GM21717 (cell line): ENCODE results near the gene MYT1.
"Not testable (repeated sequence)": the region's sequence is repeated elsewhere in the genome, so short reads cannot be mapped to it uniquely, and the experiment has no call there.

ENCODE experiments used
- ATAC-seq: cut with Tn5 transposase; IDR thresholded peaks from one replicate; pipeline ENCODE4 v1.9.1; 2021; ENCODE audit warnings: mild to moderate bottlenecking, moderate library complexity; ENCODE audit not compliant: unreplicated experiment

Gene MYT1

DNA sequence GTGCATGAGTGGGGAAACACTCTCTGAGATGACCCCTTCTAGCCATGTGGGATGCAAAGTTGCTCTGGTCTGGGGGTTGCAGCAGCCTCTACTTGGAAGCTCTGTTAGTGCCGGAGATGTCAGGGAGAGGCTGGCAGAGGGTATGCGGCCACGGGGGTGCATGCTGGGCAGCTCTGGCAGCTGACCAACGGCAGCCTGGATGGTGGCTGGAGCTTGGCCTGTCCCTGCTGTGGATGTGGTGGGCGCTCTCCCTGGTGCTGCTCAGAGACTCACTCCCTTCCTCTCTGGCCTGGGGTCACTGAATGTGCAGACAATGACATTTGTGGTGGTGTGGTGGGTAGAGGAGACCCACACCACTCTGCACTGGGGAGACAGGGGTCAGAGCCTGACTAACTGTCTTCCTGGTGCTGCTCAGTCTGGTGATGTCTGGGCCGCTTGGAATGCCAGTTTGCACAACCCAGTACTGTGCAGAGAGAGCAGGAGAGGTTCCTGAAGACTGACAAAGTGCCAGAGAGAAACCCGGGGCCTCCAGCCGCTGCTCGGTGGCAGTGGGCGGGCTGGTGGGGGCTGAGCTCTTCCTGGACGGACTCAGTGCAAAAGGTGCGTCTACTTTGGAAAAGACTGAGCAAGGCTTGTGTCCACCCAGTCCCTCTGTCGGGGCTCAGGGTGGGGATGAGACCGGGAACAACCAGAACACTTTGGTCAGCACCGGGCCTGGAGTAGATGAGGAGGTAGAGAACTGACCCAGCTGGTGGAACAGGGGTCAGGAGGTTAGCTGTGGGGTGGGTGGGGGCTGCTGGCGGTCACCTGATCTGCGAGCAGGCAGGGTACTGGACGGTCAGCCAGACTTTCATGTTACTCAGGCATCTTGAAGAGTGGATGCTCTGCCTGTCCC, 2.7 kb downstream of the MYT1 start:
- ATAC-seq, result no peak

DNA sequence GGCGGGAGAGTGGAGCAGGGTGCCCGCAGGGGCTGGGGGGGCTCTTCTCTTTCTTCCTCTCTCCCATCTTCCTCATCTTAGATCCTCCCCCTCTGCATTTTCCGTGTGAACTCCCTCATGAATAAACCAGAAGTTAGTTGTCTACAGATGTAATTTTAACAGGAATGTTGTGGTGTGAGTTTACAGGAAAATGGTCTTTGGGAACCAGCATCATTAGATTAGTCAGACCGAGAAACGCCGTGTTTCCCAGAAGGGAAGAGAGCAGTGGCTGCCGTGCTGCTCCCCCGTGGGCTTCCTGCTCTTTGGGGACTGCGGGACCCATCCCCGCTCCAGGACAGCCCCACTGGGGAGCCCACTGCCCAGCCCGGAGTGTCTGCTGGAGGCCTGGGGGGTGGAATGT, 3.4 kb downstream of the MYT1 start:
- ATAC-seq, result no peak

DNA sequence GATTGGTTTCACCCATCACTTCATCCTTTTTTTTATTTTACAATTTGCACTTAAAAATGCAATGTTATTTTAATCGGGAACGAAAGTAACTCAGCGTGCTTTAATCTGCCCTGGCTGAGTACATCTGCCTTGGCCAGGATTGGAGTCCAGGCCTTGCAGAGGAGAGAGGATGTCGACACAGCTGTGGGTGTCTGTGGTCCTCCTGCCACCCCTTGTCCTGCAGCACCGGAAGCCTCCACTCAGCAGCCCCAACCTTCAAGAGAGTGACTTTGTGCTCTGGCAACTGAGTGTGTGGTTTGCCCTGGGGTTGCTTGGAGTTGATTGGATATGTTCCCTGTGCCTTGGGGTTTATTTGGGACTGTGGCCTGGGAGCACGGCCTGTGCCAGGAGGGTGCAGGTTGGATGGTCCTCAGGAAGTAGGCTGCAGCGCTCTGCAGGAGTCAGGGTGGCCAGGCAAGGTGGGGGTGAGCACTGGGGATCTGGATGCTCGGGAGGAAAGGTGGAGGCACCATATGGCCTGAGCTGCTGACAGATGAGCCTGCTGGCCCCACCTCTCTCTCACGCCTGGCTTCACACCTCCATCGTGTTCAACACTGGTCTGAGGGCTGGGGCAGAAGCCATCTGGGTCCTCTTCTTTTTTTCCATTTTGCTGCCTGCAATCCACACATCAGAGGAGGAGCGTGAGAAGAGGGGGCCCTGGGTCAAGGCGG, 4.3 kb downstream of the MYT1 start:
- no peak for ATAC-seq

DNA sequence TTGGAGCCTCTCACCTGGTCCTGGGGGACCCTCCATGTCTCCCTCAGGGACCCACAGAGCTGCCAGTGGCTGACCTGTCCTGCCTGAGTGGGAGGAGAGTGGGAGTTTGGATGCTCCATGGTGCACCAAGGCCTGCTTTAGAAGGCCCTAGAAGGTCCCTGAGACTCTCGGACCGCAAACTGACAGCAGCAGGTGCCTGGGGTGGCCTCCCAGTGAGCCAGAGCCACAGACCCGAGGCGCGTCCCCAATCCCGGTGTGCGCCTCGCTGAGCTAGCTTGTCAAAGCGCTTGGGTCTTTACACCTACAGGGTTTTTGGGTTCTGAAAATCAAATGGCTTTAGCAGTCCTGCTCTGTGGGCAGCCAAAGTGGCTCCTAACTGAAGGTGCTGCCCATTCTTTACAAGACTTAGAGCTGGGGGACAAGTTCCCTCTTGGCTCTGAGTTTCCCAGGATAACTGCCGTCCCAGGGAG, 4.9 kb downstream of the MYT1 start:
- no peak for ATAC-seq

DNA sequence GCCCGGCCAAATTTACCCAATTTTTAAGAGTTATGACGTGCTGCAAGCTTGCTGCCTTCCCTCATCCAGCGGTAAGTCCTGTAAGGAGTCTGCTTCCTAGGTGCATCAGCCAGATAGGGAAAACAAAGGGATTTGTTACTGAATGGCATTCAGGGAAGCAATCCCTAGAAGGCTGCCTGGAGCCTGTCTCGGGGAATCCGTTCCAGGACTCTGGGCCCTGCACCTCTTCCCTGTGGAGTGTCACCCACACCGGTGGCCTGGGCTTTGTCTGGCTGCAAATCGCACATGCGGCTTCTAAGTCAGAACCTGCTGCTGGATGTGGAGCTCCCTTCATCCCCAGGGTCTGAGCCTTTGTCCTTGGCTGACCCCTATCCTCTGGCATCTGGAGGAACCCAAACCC, 7.0 kb downstream of the MYT1 start:
- ATAC-seq, result no peak

DNA sequence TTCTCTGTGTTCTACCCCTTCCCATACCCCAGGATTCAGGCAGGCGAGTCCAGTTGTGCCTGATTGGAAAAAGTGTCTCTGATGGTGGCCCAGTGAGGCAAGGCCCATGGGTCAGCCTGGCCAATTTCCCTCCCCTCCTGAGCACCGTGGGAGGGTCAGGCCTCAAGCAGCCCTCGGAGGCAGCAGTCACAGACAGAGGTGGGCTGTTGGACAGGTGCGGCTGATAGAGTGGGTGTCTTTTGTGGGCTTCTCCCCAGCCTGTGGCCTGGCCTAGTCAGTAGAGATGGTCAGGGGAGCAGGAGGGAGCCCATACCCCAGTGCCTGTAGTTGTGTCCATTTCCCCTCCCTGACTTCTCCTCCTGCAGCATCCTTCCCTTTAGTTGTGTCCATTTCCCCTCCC, 8.9 kb downstream of the MYT1 start:
- no peak for ATAC-seq

DNA sequence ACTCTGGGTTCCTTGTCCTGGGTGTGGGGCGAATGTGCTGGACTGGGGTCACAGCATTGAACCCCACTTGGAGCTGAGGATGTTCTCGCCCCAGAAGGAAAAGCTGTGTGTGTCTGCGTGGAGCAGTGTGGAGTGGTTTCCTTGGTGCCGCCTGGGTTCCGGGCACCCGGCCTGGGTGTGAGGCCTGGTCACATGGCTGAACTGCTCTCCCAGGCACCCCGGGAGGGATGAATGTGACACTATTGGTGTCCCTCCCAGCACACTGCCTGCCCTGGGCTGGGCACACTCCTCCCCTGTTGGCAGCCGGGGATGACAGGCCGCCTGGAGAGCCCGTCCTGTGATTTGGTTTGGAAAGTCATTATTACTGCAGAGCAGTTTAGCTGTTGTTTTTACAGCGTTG, 12.3 kb downstream of the MYT1 start:
- ATAC-seq, result no peak

DNA sequence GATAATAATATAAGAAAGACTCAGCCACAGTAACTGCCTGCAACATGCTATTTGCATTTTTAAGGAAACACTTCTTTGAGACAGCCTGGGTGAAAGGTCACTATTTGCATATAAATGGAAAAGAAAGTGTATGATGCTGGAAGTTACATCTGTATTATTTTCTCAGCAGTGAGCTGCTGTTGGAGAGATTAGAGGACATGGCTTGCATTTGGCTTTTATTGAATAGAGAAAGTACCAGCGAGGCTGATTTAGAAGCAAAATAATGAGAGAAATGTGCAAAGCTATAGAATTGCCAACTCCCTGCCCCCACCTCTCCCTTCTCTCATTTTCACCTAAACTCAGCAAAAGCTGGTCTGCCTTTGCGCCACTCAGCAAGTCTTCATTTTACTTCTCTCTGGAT, 12.7 kb downstream of the MYT1 start:
- no peak for ATAC-seq

DNA sequence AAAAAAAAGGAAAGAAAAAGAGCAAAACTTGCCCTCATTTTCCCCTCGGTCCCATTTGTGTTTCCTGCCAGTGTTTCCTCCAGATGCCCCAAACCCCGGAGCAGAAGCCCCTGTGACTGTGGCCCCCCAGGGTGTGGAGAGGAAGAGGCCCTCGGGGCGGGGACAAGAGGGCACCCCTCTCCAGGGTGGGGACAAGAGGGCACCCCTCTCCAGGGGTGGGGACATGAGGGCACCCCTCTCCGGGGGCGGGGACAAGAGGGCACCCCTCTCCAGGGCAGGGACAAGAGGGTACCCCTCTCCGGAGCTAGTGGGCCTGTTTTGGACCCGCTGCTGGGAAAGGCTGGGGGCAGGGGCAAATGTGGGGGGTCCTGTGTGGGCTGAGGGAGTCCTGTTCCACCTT, 13.1 kb downstream of the MYT1 start:
- no peak for ATAC-seq

DNA sequence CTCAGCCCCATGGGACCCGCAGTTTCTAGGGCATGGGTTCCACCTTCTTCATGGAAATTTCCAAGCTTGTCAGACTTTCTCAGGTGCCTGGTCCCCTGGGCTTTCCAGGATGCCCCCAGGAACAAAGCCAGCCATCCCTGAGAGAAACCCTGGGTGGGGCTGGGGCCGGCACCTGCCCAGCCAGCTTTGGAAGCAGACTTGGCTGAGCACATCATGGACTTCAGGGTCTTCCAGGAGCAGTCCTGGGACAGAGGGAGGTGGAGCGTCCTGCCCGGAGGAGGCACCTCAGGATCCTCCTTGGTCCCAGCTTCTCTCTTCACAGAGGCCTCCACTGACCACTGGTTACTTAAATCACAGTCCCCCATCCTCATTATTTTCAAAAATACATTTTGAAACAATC, 13.5 kb downstream of the MYT1 start:
- ATAC-seq, result no peak

DNA sequence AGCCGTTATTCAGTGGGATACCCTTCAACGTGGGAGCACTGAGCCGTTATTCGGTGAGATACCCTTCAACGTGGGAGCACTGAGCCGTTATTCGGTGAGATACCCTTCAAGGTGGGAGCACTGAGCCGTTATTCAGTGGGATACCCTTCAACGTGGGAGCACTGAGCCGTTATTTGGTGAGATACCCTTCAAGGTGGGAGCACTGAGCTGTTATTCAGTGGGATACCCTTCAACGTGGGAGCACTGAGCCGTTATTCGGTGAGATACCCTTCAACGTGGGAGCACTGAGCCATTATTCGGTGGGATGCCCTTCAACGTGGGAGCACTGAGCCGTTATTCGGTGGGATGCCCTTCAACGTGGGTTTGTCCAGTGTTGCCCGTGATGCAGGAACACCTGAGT, 14.7 kb downstream of the MYT1 start:
- not testable (repeated sequence) for ATAC-seq

DNA sequence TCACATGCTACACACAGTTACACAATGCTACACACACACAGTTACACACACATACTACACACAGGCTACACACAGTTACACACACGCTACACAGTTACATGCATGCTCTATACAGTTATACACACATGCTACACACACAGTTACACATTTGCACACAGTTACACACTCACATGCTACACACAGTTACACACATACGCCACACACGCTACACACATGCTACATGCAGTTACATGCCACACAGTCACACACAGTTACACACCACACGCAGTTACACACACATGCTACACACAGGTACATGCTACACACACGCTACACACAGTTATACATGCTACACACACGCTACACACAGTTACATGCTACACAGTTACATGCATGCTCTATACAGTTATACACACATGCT, 15.6 kb downstream of the MYT1 start:
- ATAC-seq, result no peak

DNA sequence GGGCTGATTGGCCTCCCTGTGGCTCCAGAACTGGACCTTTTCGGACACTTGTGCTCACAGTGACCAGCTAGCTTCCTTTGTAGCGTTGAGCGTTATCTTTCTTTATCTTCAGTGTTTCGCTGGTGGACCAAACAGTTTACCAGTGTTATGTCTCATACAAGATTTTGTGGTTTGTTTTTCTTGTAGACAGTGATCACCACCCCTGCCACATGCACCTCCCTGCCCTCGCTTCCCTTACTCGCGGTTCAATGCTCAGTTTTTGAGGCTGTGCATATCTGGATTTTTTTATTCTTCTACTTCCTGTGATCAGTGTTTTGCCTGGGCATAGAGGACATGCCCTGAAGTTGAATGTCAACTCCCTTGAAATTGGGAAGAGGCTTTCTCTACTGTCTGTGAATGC, 16.4 kb downstream of the MYT1 start:
- ATAC-seq, result no peak

DNA sequence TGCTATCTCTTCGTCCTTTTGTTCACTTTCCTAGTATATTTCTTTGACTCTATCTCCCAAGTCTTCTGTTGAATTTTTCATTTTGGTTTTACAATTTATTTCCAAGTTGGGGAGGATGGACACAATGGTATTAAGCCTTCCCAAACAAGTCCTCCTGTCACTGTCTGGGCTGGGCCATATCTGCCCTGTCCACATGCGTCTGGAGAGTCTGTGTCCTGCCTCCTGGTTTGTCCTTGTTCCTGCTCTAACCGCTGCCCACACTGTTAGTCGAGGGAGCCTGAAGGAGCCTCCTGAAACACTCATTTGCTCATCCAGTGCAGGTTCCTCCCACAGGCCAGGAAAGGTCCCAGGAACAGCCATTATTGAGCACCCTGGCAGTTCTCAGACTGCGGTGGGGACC, 17.1 kb downstream of the MYT1 start:
- ATAC-seq, result no peak

DNA sequence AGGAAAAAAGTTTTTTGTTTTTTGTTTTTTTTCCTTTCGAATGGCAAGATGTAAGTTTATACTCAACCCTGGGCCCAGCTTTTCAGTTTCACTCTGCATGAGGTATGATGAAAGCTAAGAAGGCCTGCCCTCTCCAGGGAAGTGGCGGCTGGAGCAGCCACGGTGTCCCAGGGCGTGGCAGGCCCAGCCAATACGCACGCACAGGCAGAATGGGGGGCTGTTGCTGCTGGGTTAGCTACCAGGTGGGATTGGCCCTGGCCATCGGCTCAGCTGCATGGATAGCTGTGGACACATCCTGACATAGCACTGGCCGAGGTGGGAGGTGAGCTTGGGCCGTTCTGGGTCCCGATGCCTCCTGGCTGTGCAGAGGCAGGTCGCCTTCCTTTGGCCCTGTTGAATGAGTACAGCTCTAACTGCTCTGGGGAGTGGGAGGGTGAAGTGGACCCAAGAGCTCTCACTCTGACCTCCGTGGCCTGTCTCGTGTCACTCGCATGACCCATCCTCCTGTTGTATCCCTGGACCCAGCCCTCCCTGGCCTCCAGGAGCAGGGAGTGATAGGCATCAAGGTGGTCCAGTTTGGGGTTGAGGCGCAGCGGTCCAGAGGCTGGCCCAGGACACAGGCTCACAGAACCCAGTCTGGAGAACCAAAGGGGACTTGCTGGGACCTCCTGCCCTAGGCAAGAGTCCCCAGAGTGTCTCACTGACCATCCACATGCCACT, 18.1 kb downstream of the MYT1 start:
- ATAC-seq, result no peak

DNA sequence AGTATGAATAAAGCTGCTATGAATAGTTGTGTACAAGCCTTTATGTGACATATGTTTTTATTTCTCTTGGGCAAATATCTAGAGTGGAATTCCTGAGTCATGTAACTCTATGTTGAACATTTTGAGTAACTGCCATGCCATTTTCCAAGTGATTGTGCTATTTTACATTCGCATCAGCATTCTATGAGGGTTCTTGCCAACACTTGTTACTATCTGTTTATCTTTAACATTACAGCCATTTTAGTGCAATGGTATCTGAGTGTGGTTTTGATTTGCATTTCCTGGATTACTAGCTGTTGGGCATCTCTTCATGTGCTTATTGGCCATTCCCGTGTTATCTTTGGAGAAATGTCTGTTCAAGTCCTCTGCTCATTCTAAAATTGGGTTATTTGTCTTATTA, 19.1 kb downstream of the MYT1 start:
- no peak for ATAC-seq

DNA sequence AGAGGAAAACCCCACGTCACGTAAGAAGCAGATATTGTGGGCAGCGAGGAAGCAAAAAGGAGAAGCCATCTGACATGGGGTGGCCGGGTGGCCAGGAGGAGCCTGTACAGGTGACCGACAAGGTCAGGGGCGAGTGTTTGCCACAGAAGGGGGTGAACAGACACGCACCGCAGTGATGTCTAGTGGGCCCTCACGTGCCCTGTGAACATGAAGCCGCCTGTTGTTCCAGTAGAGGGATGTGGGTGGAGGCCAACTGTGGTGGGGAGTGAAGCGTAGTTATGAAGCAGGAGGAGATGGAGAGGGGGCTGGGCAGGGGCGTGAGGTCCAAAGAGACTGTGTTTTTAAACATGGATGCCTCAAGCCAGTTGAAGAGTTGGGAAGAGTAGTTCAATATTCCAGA, 20.5 kb downstream of the MYT1 start:
- no peak for ATAC-seq

DNA sequence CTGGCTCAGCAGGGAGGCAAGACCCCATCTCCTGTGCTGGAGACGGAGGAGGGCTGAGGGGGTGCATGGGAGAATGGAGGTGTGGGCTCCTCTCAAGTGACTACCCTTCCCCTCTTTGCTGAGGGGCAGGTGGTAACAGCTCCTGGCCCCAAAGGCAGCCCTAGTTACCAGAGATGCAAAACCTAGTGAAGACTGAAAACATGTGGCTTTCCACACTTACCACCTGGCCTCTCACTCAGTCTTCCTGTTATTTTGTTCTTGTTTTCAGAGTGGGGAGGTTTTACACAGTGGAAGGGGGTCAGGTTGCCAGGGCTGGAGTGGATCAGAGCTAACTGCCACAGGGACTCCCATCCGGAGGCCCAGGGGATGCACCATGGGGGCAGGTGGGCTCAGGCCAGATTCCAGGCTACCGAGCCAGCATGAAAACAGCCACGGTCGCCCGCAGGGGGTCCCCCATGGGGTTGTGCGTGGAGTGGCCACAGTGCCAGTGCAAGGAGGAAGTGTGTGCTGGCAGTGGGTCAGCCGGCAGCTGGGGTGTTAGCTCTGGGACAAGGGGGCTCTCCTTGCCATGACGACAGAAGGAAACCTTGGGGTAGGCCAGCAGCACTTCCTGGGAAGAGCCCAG, 21.1 kb downstream of the MYT1 start:
- no peak for ATAC-seq

DNA sequence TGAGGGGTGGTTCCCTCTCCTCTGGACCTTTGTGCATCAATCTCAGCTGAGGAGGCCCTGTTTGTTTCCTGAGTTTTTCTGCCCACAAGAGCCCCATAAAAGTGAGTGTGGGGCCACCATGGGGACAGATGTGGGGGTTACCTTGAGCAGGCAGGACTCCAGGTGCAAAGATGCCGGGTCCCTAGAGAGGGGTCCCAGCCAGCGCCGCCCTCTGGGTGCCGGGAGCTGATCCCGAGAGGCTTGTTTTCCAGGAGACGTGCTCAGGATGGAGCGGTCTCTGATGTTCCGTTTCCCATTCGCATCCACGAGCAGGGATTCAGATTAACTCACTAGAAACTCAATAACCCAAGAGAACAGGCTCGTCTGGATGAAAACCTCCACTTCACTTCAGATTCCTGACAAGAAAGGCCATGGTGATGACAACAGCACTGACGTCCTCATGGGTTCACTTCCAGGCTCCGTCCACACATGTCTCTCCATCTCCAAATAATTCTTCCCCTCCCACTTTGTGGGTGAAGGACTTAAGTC, 21.9 kb downstream of the MYT1 start:
- no peak for ATAC-seq

DNA sequence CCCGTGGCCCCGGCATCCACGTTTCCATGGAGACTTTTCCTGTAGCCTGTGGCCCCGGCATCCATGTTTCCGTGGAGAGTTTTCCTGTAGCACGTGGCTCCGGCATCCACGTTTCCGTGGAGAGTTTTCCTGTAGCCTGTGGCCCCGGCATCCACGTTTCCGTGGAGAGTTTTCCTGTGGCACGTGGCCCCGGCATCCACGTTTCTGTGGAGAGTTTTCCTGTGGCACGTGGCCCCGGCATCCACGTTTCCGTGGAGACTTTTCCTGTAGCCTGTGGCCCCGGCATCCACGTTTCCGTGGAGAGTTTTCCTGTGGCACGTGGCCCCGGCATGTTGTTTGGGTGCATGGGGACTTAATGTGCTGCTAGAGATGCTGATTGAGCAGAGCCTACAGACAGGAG, 23.0 kb downstream of the MYT1 start:
- not testable (repeated sequence) for ATAC-seq

DNA sequence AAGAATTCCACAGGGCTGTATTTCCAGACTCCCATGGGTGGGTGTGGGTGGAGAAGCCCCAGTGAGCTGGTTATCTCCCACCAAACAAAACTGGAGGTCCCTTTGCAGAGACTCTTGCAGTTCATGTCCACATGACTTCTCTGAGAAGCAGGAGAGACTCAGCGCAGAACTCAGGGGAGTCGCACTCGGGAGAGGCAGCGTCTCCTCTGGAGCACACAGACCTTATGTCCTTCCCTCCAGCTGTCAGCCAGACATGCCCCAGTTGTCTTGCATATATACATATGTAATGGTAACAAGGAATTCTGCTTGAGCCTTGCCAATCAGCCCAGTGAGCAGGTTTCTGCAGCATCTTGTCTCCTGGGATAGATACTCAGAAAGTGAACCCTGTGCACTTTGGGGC, 23.8 kb downstream of the MYT1 start:
- no peak for ATAC-seq
